HG03097 (cell line): ENCODE measurements around the gene VAV1.

Experiments
- ATAC-seq: cut with Tn5 transposase; IDR thresholded peaks from one replicate; pipeline ENCODE4 v1.9.1; 2021; ENCODE audit not compliant: unreplicated experiment, low FRiP score

VAV1 gene

GRCh38 chr19:6877766-6878165 is 105.3 kb downstream of the VAV1 start:
- ATAC-seq = no peak

DNA sequence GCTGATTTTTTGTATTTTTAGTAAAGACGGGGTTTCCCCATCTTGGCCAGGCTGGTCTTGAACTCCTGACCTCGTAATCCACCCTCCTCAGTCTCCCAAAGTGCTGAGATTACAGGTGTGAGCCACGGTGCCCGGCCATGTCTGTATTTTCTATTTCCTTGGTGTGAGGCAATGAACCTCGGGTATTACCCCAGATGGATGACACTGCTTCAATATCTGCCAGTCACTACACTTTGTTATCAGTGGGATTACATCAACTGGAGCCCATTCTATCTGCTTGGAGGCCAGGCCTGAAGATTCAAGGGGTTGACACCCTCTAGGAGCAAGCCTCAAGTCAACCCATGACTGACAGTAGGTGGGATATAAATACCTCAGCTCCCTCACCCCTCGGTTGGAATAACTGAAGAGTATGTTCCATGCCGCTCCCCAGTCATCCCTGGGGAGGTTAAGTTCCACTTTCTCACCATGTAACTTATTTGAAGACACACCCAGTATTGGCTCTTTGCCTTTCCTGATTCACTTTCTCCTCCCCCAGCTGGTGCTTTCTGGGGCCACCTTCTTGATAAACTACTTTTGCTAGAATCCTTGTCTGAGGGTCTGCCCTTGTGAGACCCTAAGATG is 113.9 kb downstream of the VAV1 start:
- no peak for ATAC-seq

GRCh38 chr19:6887316-6887715 is 114.8 kb downstream of the VAV1 start, which contains the start of gene ADGRE1:
ADGRE1 (plus strand) TSS chr19:6887579; CDS start chr19:6887609, 30 bp downstream.
- no peak for ATAC-seq

- no peak for ATAC-seq
These were observed 116.5 kb downstream of the VAV1 start for GRCh38 chr19:6888967-6889366.

DNA sequence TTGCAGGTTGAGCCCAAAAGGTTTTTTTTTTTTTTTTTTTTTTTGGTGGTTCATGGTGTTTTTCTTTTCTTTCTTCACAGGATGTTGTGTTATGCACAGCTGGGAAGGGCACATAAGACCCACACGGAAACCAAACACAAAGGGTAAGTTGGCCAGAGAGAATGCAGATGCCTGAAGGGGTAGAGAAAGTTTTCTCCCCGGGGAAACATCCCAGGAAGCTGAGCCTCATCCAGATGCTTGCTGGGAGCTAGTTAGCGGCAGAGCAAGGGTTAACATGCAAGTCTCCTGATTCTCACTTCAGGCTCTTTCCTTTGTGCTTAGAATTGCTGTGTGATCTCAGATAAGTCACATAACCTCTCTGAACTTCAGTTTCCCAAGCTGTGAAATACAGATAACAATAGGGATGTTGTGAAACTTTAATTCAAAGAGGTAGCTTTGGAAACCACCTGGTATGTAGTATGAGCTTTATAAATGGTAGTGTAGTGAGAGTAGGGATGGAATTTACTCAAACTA is 117.9 kb downstream of the VAV1 start:
- ATAC-seq = no peak

DNA sequence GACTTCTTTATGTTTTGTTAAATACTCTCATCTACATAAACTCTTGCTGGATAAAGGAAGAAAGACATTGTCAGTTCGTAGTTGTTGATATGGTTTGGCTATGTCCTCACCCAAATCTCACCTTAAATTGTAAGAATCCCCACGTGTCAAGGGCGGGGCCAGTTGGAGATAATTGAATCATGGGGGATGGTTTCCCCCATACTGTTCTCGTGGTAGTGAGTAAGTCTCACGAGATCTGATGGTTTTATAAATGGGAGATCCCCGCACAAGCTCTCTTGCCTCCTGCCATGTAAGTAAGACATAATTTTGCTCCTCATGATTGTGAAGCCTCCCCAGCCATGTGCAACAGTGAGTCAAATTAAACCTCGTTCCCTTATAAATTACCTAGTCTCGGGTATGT is 118.4 kb downstream of the VAV1 start:
- no peak for ATAC-seq

- ATAC-seq = no peak
These were observed 119.4 kb downstream of the VAV1 start for GRCh38 chr19:6891761-6892385.

- ATAC-seq = no peak
These were observed 121.8 kb downstream of the VAV1 start for GRCh38 chr19:6894313-6894712.

GRCh38 chr19:6903446-6903845 is 130.9 kb downstream of the VAV1 start:
- no peak for ATAC-seq

- no peak for ATAC-seq
These were observed 134.1 kb downstream of the VAV1 start for GRCh38 chr19:6906559-6907060.
